Measurements from ENCODE around the gene FBXL4. TPM values are rescaled to one million over a fixed set of nuclear protein-coding genes. Genes with fewer than 3 reads are reported as not detected.

The FBXL4 gene
- total and polyA plus RNA-seq, 12 donors: 4.1 to 34.5 (median 23.7) TPM

GRCh38 chr6:98841621-98842341 is 106.0 kb downstream of the FBXL4 start:
- Histone ChIP-seq H3K27me3 (peaks cover 94% of the 10 kb centered on the region), H3K4me3 (no peak overlapping the region), H3K9me3 (replicated peaks in 1 of 3) (no peaks in the 10 kb centered on the region), H3K27ac (no peak overlapping the region), H3K36me3 (replicated peaks in 1 of 2) (no peaks in the 10 kb centered on the region), H3K4me1 (replicated peaks in 1 of 2) (peaks cover 4 to 15% of the 10 kb centered on the region in 2 donors)
- no peak for DNase-seq
- intact Hi-C loops (cut with DNase I): loop anchor here (10.0 kb wide), 2 partner anchors 273 to 1347 kb away; no protein-coding TSS in a partner anchor
- WGBS, 4 donors: 33 to 48% (median 38%) methylated on average over 9 of the region's 9 CpGs
- TF ChIP-seq POLR2A (IDR thresholded peaks at IDR 0.05): no peak
- TF ChIP-seq, protein P1, sequence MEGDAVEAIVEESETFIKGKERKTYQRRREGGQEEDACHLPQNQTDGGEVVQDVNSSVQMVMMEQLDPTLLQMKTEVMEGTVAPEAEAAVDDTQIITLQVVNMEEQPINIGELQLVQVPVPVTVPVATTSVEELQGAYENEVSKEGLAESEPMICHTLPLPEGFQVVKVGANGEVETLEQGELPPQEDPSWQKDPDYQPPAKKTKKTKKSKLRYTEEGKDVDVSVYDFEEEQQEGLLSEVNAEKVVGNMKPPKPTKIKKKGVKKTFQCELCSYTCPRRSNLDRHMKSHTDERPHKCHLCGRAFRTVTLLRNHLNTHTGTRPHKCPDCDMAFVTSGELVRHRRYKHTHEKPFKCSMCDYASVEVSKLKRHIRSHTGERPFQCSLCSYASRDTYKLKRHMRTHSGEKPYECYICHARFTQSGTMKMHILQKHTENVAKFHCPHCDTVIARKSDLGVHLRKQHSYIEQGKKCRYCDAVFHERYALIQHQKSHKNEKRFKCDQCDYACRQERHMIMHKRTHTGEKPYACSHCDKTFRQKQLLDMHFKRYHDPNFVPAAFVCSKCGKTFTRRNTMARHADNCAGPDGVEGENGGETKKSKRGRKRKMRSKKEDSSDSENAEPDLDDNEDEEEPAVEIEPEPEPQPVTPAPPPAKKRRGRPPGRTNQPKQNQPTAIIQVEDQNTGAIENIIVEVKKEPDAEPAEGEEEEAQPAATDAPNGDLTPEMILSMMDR (IDR thresholded peaks at IDR 0.05): no peak

GRCh38 chr6:98840996-98841513 is 106.7 kb downstream of the FBXL4 start:
- no peak for TF ChIP-seq POLR2A (IDR thresholded peaks at IDR 0.05)
- TF ChIP-seq, protein P1 (IDR thresholded peaks at IDR 0.05): no peak
- Histone ChIP-seq H3K27ac (no peak overlapping the region), H3K9me3 (replicated peaks in 1 of 3) (no peaks in the 10 kb centered on the region), H3K36me3 (replicated peaks in 1 of 2) (no peaks in the 10 kb centered on the region), H3K27me3 (peaks cover 94% of the 10 kb centered on the region), H3K4me1 (replicated peaks in 1 of 2) (peaks cover 4 to 16% of the 10 kb centered on the region in 2 donors), H3K4me3 (no peak overlapping the region)
- intact Hi-C loops (cut with DNase I): loop anchor here (10.0 kb wide), 2 partner anchors 274 to 1346 kb away; no protein-coding TSS in a partner anchor
- DNase-seq: no peak

DNA sequence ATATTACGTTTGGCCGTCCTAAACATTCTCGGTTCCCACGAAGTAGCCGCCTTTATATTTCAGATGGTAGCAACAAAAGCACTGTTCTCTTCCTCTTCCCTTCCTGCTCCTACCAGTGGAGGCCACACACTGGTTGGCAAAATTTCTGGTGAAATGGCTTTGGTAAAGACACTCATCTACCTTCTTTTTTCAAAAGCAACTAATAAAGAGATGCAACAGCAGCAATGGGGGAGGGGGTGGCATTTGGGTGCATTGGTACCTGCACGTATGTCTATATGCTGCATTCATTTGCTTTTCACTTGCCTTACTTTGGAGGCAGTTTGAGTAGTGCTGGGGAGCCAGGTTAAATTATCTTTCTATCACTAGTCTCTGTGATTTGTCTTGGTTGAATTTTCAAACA is 107.4 kb downstream of the FBXL4 start:
- Histone ChIP-seq H3K27ac (no peak overlapping the region), H3K36me3 (replicated peaks in 1 of 2) (no peaks in the 10 kb centered on the region), H3K9me3 (replicated peaks in 1 of 3) (no peaks in the 10 kb centered on the region), H3K27me3 (peaks cover 96% of the 10 kb centered on the region), H3K4me3 (no peak overlapping the region), H3K4me1 (replicated peaks in 1 of 2) (peaks cover 5 to 18% of the 10 kb centered on the region in 2 donors)
- 41 to 53% (median 48%) methylated on average over 6 of the region's 6 CpGs for WGBS, 4 donors
- TF ChIP-seq, protein P1 (IDR thresholded peaks at IDR 0.05): no peak
- no peak for TF ChIP-seq POLR2A (IDR thresholded peaks at IDR 0.05)
- intact Hi-C loops (cut with DNase I): loop anchor here (10.0 kb wide), 2 partner anchors 274 to 1346 kb away; no protein-coding TSS in a partner anchor
- no peak for DNase-seq

DNA sequence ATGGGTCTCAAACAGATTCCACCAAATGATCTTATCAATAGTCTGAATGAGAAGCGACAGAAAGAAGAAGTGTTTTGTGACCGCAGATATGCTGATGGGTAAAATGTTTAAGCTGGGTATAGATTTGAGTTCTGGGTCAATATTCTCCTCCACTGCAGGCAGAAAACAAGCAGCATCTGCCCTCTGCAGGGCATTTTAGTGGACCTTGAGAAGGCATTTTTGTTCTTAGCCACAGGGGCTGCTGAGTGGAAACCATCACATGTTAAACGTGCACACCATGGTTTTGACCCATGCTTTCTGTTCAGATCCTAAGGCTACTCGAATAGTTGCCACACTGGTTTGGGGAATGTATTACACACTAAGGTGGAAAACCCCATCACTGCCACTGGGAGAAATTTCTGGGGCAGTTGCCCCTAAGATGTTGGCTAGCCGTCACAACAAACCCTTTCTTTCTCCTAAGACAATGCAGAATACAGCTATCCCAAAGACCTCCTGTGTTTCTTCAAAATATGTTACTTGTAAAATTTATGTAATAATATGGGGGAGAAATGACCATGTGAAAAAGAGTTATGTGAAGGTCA is 107.9 kb downstream of the FBXL4 start:
- WGBS, 4 donors: 32 to 41% (median 37%) methylated on average over 5 of the region's 5 CpGs
- H3K27me3 ChIP-seq: peaks cover 92% of the 10 kb centered on the region
- H3K36me3 ChIP-seq (replicated peaks in 1 of 2): no peaks in the 10 kb centered on the region
- intact Hi-C loops (cut with DNase I): loop anchor here (10.0 kb wide), 2 partner anchors 275 to 1345 kb away; no protein-coding TSS in a partner anchor
- H3K27ac ChIP-seq: no peak overlapping the region
- H3K4me3 ChIP-seq: no peak overlapping the region
- no peak for DNase-seq
- H3K4me1 ChIP-seq (replicated peaks in 1 of 2): peaks cover 6 to 16% of the 10 kb centered on the region in 2 donors
- H3K9me3 ChIP-seq (replicated peaks in 1 of 3): no peaks in the 10 kb centered on the region
- TF ChIP-seq POLR2A (IDR thresholded peaks at IDR 0.05): no peak
- TF ChIP-seq, protein P1 (IDR thresholded peaks at IDR 0.05): no peak
